OCI-LY3 (cell line): Measurements from ENCODE around the gene CHD6.

Source experiments
- EZH2phosphoT487 ChIP-seq: fragments of 200-600 bp; shearing (Covaris generic); IDR thresholded peaks from 2 replicates; pipeline ENCODE4 v1.6.1; 2018; ENCODE audit warnings: antibody characterized with exemption, mixed run types, low read depth
- TF ChIP-seq, protein P1 (sequence below): fragments of 200-600, 300-600 bp; sonication (generic); IDR thresholded peaks from 2 replicates; pipeline ENCODE4 v1.5.1; 2014; ENCODE audit warnings: antibody characterized with exemption, low read length, low read depth

- TF ChIP-seq, protein P1, sequence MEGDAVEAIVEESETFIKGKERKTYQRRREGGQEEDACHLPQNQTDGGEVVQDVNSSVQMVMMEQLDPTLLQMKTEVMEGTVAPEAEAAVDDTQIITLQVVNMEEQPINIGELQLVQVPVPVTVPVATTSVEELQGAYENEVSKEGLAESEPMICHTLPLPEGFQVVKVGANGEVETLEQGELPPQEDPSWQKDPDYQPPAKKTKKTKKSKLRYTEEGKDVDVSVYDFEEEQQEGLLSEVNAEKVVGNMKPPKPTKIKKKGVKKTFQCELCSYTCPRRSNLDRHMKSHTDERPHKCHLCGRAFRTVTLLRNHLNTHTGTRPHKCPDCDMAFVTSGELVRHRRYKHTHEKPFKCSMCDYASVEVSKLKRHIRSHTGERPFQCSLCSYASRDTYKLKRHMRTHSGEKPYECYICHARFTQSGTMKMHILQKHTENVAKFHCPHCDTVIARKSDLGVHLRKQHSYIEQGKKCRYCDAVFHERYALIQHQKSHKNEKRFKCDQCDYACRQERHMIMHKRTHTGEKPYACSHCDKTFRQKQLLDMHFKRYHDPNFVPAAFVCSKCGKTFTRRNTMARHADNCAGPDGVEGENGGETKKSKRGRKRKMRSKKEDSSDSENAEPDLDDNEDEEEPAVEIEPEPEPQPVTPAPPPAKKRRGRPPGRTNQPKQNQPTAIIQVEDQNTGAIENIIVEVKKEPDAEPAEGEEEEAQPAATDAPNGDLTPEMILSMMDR, result no peak
- TF ChIP-seq EZH2phosphoT487, result no peak
These were observed 237.5 kb downstream of the CHD6 start for GRCh38 chr20:41380551-41381193.
